ENCODE results near the gene GALM. TPM values are rescaled to one million over a fixed set of nuclear protein-coding genes. Genes with fewer than 3 reads are reported as not detected.
A peak's percentile ranks its signal among the peaks of the same experiment; 100 is the strongest.
"Not testable (repeated sequence)": the region's sequence is repeated elsewhere in the genome, so short reads cannot be mapped to it uniquely, and the experiment has no call there.

GALM gene
- total RNA-seq, 2 donors from 2014 or later, result 51.6 to 59.0 TPM

DNA sequence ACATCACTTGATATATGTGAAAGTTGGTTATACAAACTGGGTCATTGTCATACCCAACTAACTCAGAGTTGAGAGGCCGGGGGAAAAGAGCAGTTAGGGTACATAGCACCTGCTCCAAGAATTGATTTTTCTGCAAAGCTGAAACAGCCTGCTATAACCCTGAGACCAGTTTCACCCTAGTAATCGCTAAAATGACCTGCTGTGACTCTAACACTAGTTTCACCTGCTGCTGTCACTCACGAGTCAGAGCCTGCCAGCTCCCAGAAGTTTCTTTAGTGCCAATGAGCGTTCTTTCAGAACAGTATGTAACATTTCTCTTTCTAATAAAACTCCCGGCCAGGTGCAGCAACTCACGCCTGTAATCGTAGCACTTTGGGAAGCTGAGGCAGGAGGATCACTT is 57.3 kb downstream of the GALM start:
- no peak for ATAC-seq
- no peak for DNase-seq
- intact Hi-C loops (cut with DNase I, micrococcal nuclease), result no loop called here

- intact Hi-C loops (cut with DNase I, micrococcal nuclease), result loop anchor here in 1 of 2 donors (2.0 to 5.0 kb wide), 3 partner anchors 17 to 190 kb away; no protein-coding TSS in a partner anchor
- ATAC-seq (no peak), DNase-seq (no peak)
Observed at GRCh38 chr2:38727661-38728060, 61.7 kb downstream of the GALM start.

DNA sequence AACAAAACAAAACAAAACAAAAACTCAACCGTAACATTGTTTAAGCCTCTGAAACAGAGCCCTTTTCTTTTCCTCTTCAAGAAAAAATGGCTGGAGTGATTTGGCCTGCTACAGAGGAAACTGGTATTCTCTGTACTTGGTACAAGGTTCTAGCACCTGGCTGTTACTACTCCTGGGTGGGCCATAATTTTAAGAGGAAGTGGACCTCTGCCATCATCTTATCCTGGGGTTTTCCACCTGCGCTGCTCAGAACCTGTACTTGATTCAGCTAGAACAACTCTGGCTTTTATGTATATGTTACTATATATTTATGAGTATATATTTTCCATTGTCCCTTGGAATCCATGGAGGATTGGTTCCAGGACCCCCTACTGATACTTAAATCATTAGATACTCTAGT is 62.8 kb downstream of the GALM start:
- intact Hi-C loops (cut with DNase I, micrococcal nuclease), result loop anchor here in 1 of 2 donors (2.0 to 5.0 kb wide), 3 partner anchors 16 to 191 kb away; no protein-coding TSS in a partner anchor
- DNase-seq (no peak), ATAC-seq (no peak)

GRCh38 chr2:38731090-38731489 is 65.2 kb downstream of the GALM start:
- intact Hi-C loops (cut with DNase I, micrococcal nuclease), result loop anchor here in 1 of 2 donors (10.0 kb wide), 1 partner anchor 416 kb away; no protein-coding TSS in a partner anchor
- DNase-seq (no peak), ATAC-seq (no peak)

GRCh38 chr2:38731684-38732221 is 65.8 kb downstream of the GALM start:
- intact Hi-C loops (cut with DNase I, micrococcal nuclease), result loop anchor here in 1 of 2 donors (10.0 kb wide), 1 partner anchor 417 kb away; no protein-coding TSS in a partner anchor
- DNase-seq (no peak), ATAC-seq (peak; percentile 54)

DNA sequence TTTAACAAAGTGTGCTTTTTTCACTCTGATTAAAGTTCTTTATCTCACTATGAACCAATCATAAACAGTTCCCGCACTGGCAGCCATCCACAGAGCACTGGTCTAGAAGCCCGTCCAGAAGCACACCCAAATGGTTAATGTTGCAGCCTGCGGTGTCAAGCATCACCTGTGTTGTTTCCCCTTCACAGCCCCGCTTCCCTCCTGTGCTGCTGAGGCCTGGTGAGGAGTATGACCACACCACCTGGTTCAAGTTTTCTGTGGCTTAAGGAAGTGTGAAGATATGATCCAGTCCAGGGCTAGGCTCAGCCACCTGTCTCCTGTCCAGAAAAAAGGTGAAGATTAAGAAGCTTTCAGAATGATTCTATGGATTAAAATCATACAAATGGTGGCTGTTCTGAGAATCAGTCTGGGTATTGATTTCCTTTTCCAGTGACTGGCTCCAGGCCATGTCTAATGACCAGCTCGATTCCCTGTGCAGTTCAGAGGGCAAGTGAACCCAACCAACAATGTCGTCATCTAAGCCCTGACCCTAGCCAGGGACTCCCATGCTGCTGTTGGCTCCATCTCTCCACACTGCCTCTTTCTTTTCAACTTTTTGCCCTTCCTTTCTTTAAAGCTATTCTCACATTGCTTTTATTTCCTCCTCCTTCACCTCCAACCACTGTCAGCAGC is 67.5 kb downstream of the GALM start:
- ATAC-seq (no peak), DNase-seq (no peak)
- intact Hi-C loops (cut with DNase I, micrococcal nuclease), result loop anchor here in 1 of 2 donors (10.0 kb wide), 1 partner anchor 419 kb away; no protein-coding TSS in a partner anchor

GRCh38 chr2:38734299-38735058 is 68.6 kb downstream of the GALM start:
- intact Hi-C loops (cut with DNase I, micrococcal nuclease), result loop anchor here in 1 of 2 donors (10.0 kb wide), 1 partner anchor 420 kb away; no protein-coding TSS in a partner anchor
- no peak for DNase-seq
- ATAC-seq, result peak; percentile 63

GRCh38 chr2:38735999-38736320 is 70.0 kb downstream of the GALM start:
- no peak for DNase-seq

DNA sequence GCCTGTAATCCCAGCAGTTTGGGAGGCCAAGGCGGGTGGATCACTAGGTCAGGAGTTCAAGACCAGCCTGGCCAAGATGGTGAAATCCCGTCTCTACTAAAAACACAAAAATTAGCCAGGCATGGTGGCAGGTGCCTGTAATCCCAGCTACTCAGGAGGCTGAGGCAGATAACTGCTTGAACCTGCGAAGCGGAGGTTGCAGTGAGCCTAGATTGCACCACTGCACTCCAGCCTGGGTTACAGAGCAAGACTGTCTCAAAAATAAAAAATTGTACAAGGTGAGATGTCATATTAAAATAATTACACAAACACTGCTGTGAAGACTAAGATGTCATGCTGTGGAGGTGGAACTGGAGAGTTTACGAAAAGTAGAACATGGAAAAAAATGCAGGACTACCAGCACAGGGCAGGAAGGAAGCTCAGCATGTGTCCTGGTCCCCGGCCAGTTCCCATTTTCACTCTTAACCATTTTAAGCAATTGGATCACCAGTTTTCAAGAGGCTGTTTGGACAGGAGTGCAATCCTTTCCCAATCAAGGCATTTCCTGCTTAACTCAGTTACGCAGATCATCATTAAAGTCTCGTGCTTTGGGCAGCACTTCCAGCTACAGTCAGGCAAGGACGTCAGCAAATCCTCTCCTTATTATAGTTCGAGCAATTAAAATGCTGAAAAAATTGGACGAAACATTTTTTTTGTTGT is 71.2 kb downstream of the GALM start:
- ATAC-seq, result not testable (repeated sequence)
- intact Hi-C loops (cut with DNase I, micrococcal nuclease), result loop anchor here in 1 of 2 donors (10.0 kb wide), 1 partner anchor 422 kb away; no protein-coding TSS in a partner anchor
- DNase-seq, result peak in 1 of 2 donors; percentile 83

More at GRCh38 chr2:38735999-38736320, 70.0 kb downstream of the GALM start:
- no peak for ATAC-seq
- intact Hi-C loops (cut with DNase I, micrococcal nuclease), result loop anchor here in 1 of 2 donors (10.0 kb wide), 1 partner anchor 421 kb away; no protein-coding TSS in a partner anchor

DNA sequence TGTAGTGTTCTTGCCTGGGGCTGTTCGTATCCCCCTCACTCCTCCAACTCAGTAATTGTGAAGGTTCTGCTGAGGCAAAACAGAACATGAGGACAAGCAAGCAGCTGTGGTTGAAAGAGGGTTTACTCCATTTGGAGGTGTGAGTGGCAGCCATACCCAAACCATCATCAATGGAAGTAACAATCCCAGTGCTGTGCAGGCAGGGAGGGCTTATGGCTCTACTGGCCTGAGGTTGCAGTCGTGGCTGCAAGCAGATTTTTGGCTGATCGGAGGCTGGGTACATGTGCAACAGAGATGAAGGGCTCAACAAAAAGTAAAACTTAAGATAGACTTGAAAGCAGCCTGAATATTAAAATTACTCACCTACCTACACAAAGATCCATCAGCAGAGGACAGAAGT is 72.0 kb downstream of the GALM start:
- intact Hi-C loops (cut with DNase I, micrococcal nuclease), result loop anchor here in 1 of 2 donors (10.0 kb wide), 1 partner anchor 423 kb away; no protein-coding TSS in a partner anchor
- no peak for DNase-seq

GRCh38 chr2:38739524-38739923 is 73.6 kb downstream of the GALM start:
- no peak for ATAC-seq
- no peak for DNase-seq

More for the DNA sequence above, 72.0 kb downstream of the GALM start:
- ATAC-seq, result no peak

GRCh38 chr2:38740851-38741731 is 75.2 kb downstream of the GALM start:
- DNase-seq, result peak in 1 of 2 donors; percentile 35
- ATAC-seq, result peak; percentile 73
- intact Hi-C loops (cut with DNase I, micrococcal nuclease), result loop anchor here in 1 of 2 donors (5.0 kb wide), 1 partner anchor 159 kb away; no protein-coding TSS in a partner anchor

More at GRCh38 chr2:38739524-38739923, 73.6 kb downstream of the GALM start:
- intact Hi-C loops (cut with DNase I, micrococcal nuclease), result loop anchor here in 1 of 2 donors (10.0 kb wide), 1 partner anchor 425 kb away; no protein-coding TSS in a partner anchor

- DNase-seq, result no peak
- ATAC-seq, result peak; percentile 15
- intact Hi-C loops (cut with DNase I, micrococcal nuclease), result loop anchor here in 1 of 2 donors (5.0 kb wide), 1 partner anchor 161 kb away; no protein-coding TSS in a partner anchor
Observed at GRCh38 chr2:38742797-38743559, 77.1 kb downstream of the GALM start.

DNA sequence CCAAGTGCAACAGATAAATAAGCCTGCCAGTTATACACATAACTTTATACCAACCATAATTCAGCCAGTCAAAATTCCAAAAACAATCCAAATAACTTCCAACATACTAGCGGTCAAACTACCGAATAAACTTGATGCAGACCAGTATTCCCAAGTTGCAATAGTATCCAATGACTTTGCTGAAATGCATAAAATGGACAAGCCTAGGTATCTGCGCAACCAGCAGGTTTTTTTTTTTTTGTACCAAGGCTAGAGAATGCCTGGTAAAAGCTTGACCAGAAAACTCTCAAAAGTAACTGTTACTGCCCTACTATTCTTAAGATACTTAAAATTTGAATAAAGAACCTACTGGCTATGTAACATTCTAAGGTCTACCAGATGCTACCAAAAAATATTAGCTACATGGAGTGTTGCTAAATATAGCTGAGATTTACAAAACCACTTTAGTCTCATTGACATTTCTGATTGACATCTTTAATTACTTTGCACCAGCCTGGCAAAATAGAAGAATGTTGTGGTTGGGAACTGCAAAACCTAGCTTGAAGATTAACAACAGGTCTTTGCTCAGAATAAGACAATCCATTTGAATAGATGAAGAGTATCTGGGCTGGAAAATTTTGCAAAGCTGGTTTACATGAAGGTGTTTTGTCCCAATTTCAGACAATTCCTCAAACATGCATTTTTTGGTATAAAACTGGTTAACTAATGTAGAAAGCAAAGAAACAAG is 77.9 kb downstream of the GALM start:
- ATAC-seq, result no peak

GRCh38 chr2:38744399-38744780 is 78.5 kb downstream of the GALM start:
- intact Hi-C loops (cut with DNase I, micrococcal nuclease), result loop anchor here in 1 of 2 donors (2.0 to 5.0 kb wide), 2 partner anchors 16 to 162 kb away; no protein-coding TSS in a partner anchor
- no peak for ATAC-seq
- DNase-seq, result no peak

More for the DNA sequence above, 77.9 kb downstream of the GALM start:
- intact Hi-C loops (cut with DNase I, micrococcal nuclease), result loop anchor here in 1 of 2 donors (2.0 to 5.0 kb wide), 2 partner anchors 15 to 162 kb away; no protein-coding TSS in a partner anchor
- no peak for DNase-seq

DNA sequence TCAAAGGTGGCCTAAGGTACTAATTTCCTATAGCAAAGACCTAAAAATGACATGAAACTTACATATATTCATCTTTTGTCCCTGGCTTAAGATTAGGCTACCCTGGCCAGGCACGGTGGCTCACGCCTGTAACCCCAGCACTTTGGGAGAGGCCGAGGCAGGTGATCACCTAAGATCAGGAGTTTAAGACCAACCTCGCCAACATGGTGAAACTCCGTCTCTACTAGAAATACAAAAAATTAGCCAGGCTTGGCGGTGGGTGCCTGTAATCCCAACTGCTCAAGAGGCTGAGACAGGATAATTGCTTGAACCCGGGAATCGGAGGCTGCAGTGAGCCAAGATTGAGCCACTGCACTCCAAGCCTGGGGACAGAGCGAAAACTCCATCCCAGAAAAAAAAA is 79.4 kb downstream of the GALM start:
- ATAC-seq (no peak), DNase-seq (no peak)
- intact Hi-C loops (cut with DNase I, micrococcal nuclease), result loop anchor here in 1 of 2 donors (2.0 kb wide), 1 partner anchor 16 kb away; no protein-coding TSS in a partner anchor
